Transverse colon (tissue), 4 donors: ENCODE measurements around the gene AMOTL1. TPM values are rescaled to one million over a fixed set of nuclear protein-coding genes. Genes with fewer than 3 reads are reported as not detected.

ENCODE experiments used
- DNase-seq: peaks from one replicate; pipeline ENCODE4 v3.0.0-alpha.2; 2019
- H3K27ac ChIP-seq, 4 donors: fragments of 200-600 bp; sonication (generic); 2 replicates each; pipeline ENCODE4 v1.5.1; 2016 to 2018; ENCODE audit warnings: inconsistent platforms in 4 of 4
- H3K27me3 ChIP-seq: fragments of 200-600 bp; sonication (generic); 2 replicates; pipeline ENCODE4 v1.5.1; 2017; ENCODE audit warnings: inconsistent platforms
- H3K36me3 ChIP-seq, 4 donors: fragments of 200-600 bp; sonication (generic); 2 replicates each; pipeline ENCODE4 v1.5.1; 2017 to 2019; ENCODE audit warnings: inconsistent platforms in 4 of 4
- H3K4me1 ChIP-seq, 4 donors: fragments of 200-600 bp; sonication (generic); 2 replicates each; pipeline ENCODE4 v1.5.1; 2017 to 2020; ENCODE audit warnings: inconsistent platforms in 4 of 4
- H3K4me3 ChIP-seq, 4 donors: fragments of 200-600 bp; sonication (generic); 1 replicate in 1 of 4; 2 replicates in 3 of 4; pipeline versions ENCODE4 v1.5.1 to v1.6.1; 2017 to 2019; ENCODE audit warnings: inconsistent platforms in 4 of 4
- H3K9me3 ChIP-seq, 2 donors: fragments of 200-600 bp; sonication (generic); 2 replicates each; pipeline ENCODE4 v1.5.1; 2017 to 2019; ENCODE audit warnings: inconsistent platforms in 2 of 2
- EP300 ChIP-seq: sonication (generic); formaldehyde crosslinking; IDR thresholded peaks from one replicate; pipeline ENCODE4 v1.6.1; 2017; ENCODE audit warnings: antibody characterized with exemption, low read depth
- POLR2A ChIP-seq: fragments of 450-650 bp; IDR thresholded peaks from one replicate; pipeline ENCODE4 v1.6.1; 2016; ENCODE audit warnings: antibody characterized with exemption, mild to moderate bottlenecking, moderate library complexity
- POLR2AphosphoS5 ChIP-seq, 3 donors: sonication (generic); formaldehyde crosslinking; IDR thresholded peaks; one replicate each; pipeline ENCODE4 v1.6.1; 2016; ENCODE audit warnings: antibody characterized with exemption in 3 of 3
- WGBS, 2 donors: methylation state at CpG; one replicate each; pipeline ENCODE4 v1.1.5; 2018; ENCODE audit warnings: low coverage in 1 of 2; 5-methylcytosine and 5-hydroxymethylcytosine counted together
- in situ Hi-C, 4 donors: fragments of 200-750 bp; cut with MboI; loops; one replicate each; pipeline versions ENCODE4 v1.15.0 to v1.15.1; 2017; ENCODE audit warnings: low sequenced_read_pairs in 3 of 4, low pct_ligation_motif_present in 1 of 4, low pct_unique_long_range_greater_than_20kb in 1 of 4
- intact Hi-C: fragments of 100-400 bp; cut with DNase I; formaldehyde crosslinking; loops from one replicate; pipeline ENCODE4 v1.15.1; 2023; ENCODE audit warnings: low total_unique reads
- total RNA-seq, 4 donors: library from RNA; depleted of rRNA; stranded (reverse); fragments of >200 nt; gene quantifications; one replicate each; pipeline ENCODE4 v1.1.0, GENCODE V29; 2016
- TF ChIP-seq, protein P1 (sequence below), 5 experiments: fragments of 200-600 bp in 3 of 5; fragments of 450-650 bp in 2 of 5; sonication (generic) in 3 of 5; IDR thresholded peaks; 1 replicate in 2 of 5; 2 replicates in 3 of 5; pipeline ENCODE4 v1.5.1; 2016 to 2017; ENCODE audit warnings: antibody characterized with exemption in 5 of 5, inconsistent platforms in 3 of 5, mild to moderate bottlenecking in 2 of 5, moderate library complexity in 1 of 5

Gene AMOTL1
- total RNA-seq, 4 donors from 2014 or later: 14.3 to 23.9 (median 16.8) TPM

DNA sequence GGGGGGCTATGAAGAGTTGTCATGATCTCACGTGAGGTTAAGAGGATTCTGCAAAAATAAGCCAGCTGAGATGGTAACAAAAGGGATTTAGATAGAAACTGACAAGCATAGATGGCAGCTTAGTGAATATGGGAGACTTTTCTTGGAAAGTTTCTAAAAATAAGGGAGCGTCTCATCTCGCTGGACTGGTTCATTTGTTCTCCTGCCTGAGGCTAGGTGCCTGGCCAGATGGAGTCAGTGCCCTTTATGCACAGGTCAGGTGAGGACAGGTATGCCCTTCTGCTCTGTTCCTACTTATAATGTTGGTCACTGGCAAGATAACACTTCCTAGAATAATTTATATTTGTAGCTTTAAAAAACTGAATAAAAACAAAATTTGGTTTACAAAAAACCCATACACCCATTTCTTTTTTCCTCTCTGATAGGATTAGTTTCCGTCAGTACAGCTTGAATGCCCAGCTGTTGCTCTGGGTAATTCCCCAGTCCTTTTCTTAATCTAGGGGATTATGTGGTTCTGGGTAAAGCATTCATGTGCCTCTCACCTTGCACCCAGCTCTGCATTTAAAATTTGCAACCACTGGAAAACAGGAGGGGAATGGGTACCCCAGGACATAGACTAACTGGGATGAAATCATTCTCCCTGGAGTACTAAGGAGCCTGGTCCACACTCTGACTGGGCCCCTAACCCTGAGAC lies 90.0 kb downstream of the AMOTL1 start:
- no peak overlapping the region for H3K4me3 ChIP-seq
- intact Hi-C loops: no loop called here
- TF ChIP-seq POLR2A (no peak), POLR2AphosphoS5 (IDR thresholded peaks at IDR 0.05) (no peak), EP300 (no peak)
- TF ChIP-seq, protein P1, sequence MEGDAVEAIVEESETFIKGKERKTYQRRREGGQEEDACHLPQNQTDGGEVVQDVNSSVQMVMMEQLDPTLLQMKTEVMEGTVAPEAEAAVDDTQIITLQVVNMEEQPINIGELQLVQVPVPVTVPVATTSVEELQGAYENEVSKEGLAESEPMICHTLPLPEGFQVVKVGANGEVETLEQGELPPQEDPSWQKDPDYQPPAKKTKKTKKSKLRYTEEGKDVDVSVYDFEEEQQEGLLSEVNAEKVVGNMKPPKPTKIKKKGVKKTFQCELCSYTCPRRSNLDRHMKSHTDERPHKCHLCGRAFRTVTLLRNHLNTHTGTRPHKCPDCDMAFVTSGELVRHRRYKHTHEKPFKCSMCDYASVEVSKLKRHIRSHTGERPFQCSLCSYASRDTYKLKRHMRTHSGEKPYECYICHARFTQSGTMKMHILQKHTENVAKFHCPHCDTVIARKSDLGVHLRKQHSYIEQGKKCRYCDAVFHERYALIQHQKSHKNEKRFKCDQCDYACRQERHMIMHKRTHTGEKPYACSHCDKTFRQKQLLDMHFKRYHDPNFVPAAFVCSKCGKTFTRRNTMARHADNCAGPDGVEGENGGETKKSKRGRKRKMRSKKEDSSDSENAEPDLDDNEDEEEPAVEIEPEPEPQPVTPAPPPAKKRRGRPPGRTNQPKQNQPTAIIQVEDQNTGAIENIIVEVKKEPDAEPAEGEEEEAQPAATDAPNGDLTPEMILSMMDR (IDR thresholded peaks at IDR 0.05): no peak
- DNase-seq: no peak
- in situ Hi-C loops: no loop called here
- H3K36me3 ChIP-seq: peaks cover 0 to 11% (median 0%) of the 10 kb centered on the region in 4 donors
- H3K9me3 ChIP-seq: no peaks in the 10 kb centered on the region
- H3K4me1 ChIP-seq: no peaks in the 10 kb centered on the region
- WGBS, 2 donors: 77 to 80% methylated on average over 4 of the region's 4 CpGs
- no peak overlapping the region for H3K27ac ChIP-seq
- no peaks in the 10 kb centered on the region for H3K27me3 ChIP-seq

DNA sequence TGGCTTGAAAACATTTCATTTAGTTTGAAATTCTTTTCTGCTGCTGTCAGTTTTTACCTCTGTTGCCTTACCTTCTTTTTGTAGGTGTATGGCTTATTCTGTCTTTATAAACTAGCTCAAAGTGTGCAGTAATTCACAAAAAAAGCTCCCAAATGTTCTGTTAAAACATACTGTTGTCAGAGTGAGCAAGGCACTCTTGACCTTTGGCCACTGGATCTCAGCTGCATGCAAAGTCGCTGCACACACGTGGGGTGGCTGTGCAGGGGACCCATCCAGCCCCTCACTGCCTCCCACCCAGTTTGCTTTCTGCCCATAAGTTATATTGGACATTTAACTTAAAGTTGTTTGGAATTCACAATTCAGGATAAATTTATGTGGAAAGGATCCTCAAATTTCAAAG lies 92.2 kb downstream of the AMOTL1 start:
- H3K27me3 ChIP-seq: no peaks in the 10 kb centered on the region
- intact Hi-C loops: no loop called here
- no peaks in the 10 kb centered on the region for H3K9me3 ChIP-seq
- WGBS, 2 donors: 41% methylated on average over 2 of the region's 2 CpGs; no CpG with 5 or more reads in 1 of the 2 donors
- H3K4me3 ChIP-seq: no peak overlapping the region
- in situ Hi-C loops: no loop called here
- no peak for TF ChIP-seq POLR2A
- TF ChIP-seq EP300: no peak
- TF ChIP-seq, protein P1 (IDR thresholded peaks at IDR 0.05): no peak
- no peak for TF ChIP-seq POLR2AphosphoS5 (IDR thresholded peaks at IDR 0.05)
- H3K27ac ChIP-seq: no peak overlapping the region
- no peaks in the 10 kb centered on the region for H3K36me3 ChIP-seq
- H3K4me1 ChIP-seq: no peaks in the 10 kb centered on the region
- no peak for DNase-seq

DNA sequence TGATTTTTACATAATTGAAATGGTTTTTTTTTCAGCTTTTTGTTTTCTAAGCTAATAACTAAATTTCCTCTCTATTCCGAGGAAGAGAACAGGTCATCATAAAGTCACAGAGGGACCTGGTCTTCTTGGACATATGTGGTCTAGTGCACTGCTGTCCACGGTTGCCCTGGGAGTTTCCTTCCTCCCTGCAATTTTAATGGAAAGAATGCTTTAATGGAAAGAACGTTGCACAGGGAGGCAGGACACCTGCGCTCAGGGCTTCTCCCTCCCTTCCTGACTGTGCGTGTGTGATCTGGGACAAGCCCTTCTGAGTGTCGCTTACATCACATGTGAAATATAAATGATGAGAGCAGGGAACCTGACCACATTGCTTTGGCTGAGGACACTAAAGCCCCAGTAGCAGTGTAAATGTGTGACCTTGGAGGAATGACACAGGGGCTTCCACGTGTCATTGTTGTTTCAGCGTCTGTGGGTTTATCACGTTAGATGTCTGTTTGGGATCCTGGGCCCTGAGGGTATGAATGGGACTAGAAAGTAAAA lies 93.2 kb downstream of the AMOTL1 start:
- Histone ChIP-seq H3K36me3 (peaks cover 0 to 5% (median 0%) of the 10 kb centered on the region in 4 donors), H3K4me1 (no peaks in the 10 kb centered on the region), H3K27ac (no peak overlapping the region), H3K9me3 (no peaks in the 10 kb centered on the region), H3K4me3 (no peak overlapping the region), H3K27me3 (no peaks in the 10 kb centered on the region)
- no peak for DNase-seq
- in situ Hi-C loops (no loop called here), intact Hi-C loops (no loop called here)
- WGBS, 2 donors: 71 to 91% methylated on average over 4 to 9 of the region's 9 CpGs
- TF ChIP-seq EP300: no peak
- no peak for TF ChIP-seq POLR2AphosphoS5 (IDR thresholded peaks at IDR 0.05)
- TF ChIP-seq POLR2A: no peak
- TF ChIP-seq, protein P1 (IDR thresholded peaks at IDR 0.05): no peak

DNA sequence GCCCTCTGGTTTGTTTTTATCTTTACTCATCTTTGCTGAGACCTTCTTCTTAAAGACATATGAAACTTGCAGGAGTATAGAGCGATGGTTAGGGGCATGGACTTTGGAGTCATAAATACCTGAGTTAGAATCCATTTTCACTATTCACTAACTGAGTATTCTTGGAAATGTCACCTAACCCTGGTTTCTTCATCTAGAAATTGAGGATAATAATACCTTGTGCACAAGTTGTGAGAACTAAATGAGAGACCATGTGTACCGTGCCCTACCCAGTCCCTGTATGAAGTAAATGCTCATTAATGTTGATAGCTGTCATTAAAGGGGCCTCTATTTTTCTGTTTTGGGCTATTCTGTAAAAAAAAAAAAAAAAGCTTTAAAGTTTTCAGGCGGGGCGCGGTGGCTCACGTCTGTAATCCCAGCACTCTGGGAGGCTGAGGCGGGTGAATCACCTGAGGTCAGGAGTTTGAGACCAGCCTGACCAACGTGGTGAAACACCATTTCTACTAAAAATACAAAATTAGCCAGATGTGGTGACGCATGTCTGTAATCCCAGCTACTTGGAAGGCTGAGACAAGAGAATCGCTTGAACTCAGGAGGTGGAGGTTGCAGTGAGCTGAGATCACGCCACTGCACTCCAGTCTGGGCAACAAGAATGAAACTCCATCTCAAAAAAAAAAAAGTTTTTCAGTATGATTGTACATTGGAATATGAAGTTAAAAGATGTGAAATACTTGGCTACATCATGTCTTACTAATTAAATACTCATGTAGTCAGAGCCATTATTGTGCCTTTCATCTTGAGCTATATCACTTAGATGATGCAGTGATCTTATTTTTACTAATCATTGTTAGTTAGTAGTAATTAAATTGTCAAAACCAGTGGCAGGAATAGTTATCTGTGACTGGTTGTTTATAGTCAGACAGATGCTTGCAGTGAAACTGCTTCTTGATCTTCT lies 95.0 kb downstream of the AMOTL1 start:
- TF ChIP-seq EP300 (no peak), POLR2A (no peak), POLR2AphosphoS5 (IDR thresholded peaks at IDR 0.05) (no peak)
- TF ChIP-seq, protein P1 (IDR thresholded peaks at IDR 0.05): no peak
- H3K27ac ChIP-seq: no peak overlapping the region
- 75 to 79% methylated on average over 10 to 11 of the region's 11 CpGs for WGBS, 2 donors
- H3K4me3 ChIP-seq: no peak overlapping the region
- intact Hi-C loops: no loop called here
- no peak for DNase-seq
- H3K9me3 ChIP-seq: no peaks in the 10 kb centered on the region
- no peaks in the 10 kb centered on the region for H3K4me1 ChIP-seq
- H3K36me3 ChIP-seq: peaks cover 0 to 5% (median 0%) of the 10 kb centered on the region in 4 donors
- no peaks in the 10 kb centered on the region for H3K27me3 ChIP-seq
- in situ Hi-C loops: no loop called here
